IMR-90 (cell line): ENCODE measurements around the gene GABRB1. TPM values are rescaled to one million over a fixed set of nuclear protein-coding genes. Genes with fewer than 3 reads are reported as not detected.

Source experiments
- ATAC-seq: fragments of 200-7000 bp; cut with Tn5 transposase; 2 replicates; pipeline ENCODE4 v1.9.1; 2020; ENCODE audit warnings: low read depth, mild to moderate bottlenecking, moderate library complexity
- BruUV-seq: library from RNA; stranded (reverse); fragments of 400-500 nt; replicated peaks from 2 replicates; lab custom pipeline; 2021; lab: Mats Ljungman, UMichigan
- CTCF ChIA-PET: fragments of 300-600 bp; formaldehyde crosslinking; extraction: SDS; loops from one replicate; lab custom pipeline; 2021; ENCODE audit warnings: antibody characterized with exemption; lab: Yijun Ruan, JAX
- POLR2A ChIA-PET: fragments of 300-600 bp; sonication (Branson Sonifier 250); formaldehyde crosslinking; loops from one replicate; lab custom pipeline; 2022; ENCODE audit warnings: antibody characterized with exemption; ENCODE audit not compliant: unreplicated experiment; lab: Charles Lee
- DNase-seq: peaks from one replicate; pipeline ENCODE4 v3.0.0; 2013
- H2AFZ ChIP-seq: replicated peaks from 2 replicates; pipeline ENCODE3; 2013; ENCODE audit warnings: low read length, mild to moderate bottlenecking; ENCODE audit not compliant: poor library complexity
- H2AK5ac ChIP-seq: 2 replicates; pipeline ENCODE4 v1.6.1; 2013; ENCODE audit warnings: low read depth, low read length, inconsistent platforms
- H2AK9ac ChIP-seq: replicated peaks from 2 replicates; pipeline ENCODE3; 2013; ENCODE audit warnings: mild to moderate bottlenecking, low read depth, low read length, moderate library complexity; ENCODE audit not compliant: poor library complexity
- H2BK120ac ChIP-seq: 2 replicates; pipeline ENCODE4 v1.6.1; 2013; ENCODE audit warnings: low read depth, low read length, inconsistent platforms
- H2BK15ac ChIP-seq: 3 replicates; pipeline ENCODE4 v1.6.1; 2013; ENCODE audit warnings: low read depth, low read length, inconsistent platforms
- H2BK20ac ChIP-seq: 2 replicates; pipeline ENCODE4 v1.6.1; 2013; ENCODE audit warnings: low read depth, mild to moderate bottlenecking, inconsistent platforms, low read length, moderate library complexity
- H2BK5ac ChIP-seq: 2 replicates; pipeline ENCODE4 v1.6.1; 2013; ENCODE audit warnings: mild to moderate bottlenecking, low read depth, low read length, inconsistent platforms; ENCODE audit not compliant: poor library complexity, severe bottlenecking
- H3K14ac ChIP-seq: replicated peaks from 2 replicates; pipeline ENCODE4 v1.6.1; 2013; ENCODE audit warnings: low read depth, low read length, inconsistent platforms
- H3K18ac ChIP-seq: 2 replicates; pipeline ENCODE4 v1.6.1; 2013; ENCODE audit warnings: low read depth, low read length, control low read depth
- H3K23ac ChIP-seq: 2 replicates; pipeline ENCODE4 v1.6.1; 2013; ENCODE audit warnings: low read depth, low read length, inconsistent platforms
- H3K27ac ChIP-seq: 2 replicates; pipeline ENCODE4 v1.5.1; 2013; ENCODE audit warnings: mild to moderate bottlenecking, control low read depth, low read length; ENCODE audit not compliant: insufficient read depth
- H3K27me3 ChIP-seq: 2 replicates; pipeline ENCODE4 v1.6.1; 2013; ENCODE audit warnings: low read length; ENCODE audit not compliant: control insufficient read depth, insufficient read depth
- H3K36me3 ChIP-seq: 2 replicates; pipeline ENCODE4 v1.6.1; 2013; ENCODE audit warnings: low read length, mixed read lengths; ENCODE audit not compliant: control insufficient read depth, insufficient read depth
- H3K4ac ChIP-seq: 2 replicates; pipeline ENCODE4 v1.6.1; 2013; ENCODE audit warnings: low read depth, low read length, inconsistent platforms
- H3K4me1 ChIP-seq: 2 replicates; pipeline ENCODE4 v1.6.1; 2013; ENCODE audit warnings: low read length, mixed read lengths; ENCODE audit not compliant: control insufficient read depth, insufficient read depth
- H3K4me2 ChIP-seq: 2 replicates; pipeline ENCODE4 v1.6.1; 2013; ENCODE audit warnings: low read depth, mild to moderate bottlenecking, control low read depth, low read length, moderate library complexity
- H3K4me3 ChIP-seq: 2 replicates; pipeline ENCODE4 v1.5.1; 2013; ENCODE audit warnings: low read depth, mild to moderate bottlenecking, control low read depth, low read length, moderate library complexity; ENCODE audit not compliant: insufficient read depth
- H3K56ac ChIP-seq: 2 replicates; pipeline ENCODE4 v1.6.1; 2013; ENCODE audit warnings: low read length, inconsistent platforms; ENCODE audit not compliant: insufficient read depth; ENCODE audit errors: extremely low read depth
- H3K79me1 ChIP-seq, 2 experiments: 2 replicates each; pipeline ENCODE4 v1.6.1; 2013; ENCODE audit warnings: low read length in 2 of 2, inconsistent platforms in 1 of 2, low read depth in 1 of 2
- H3K9ac ChIP-seq: 2 replicates; pipeline ENCODE4 v1.6.1; 2013; ENCODE audit warnings: low read depth, low read length, control low read depth
- H3K9me1 ChIP-seq: 2 replicates; pipeline ENCODE4 v1.6.1; 2013; ENCODE audit warnings: low read length, inconsistent platforms; ENCODE audit not compliant: insufficient read depth
- H3K9me3 ChIP-seq: 2 replicates; pipeline ENCODE4 v1.6.1; 2013; ENCODE audit warnings: low read length; ENCODE audit not compliant: control insufficient read depth, insufficient read depth
- H4K20me1 ChIP-seq: 2 replicates; pipeline ENCODE4 v1.6.1; 2013; ENCODE audit warnings: low read length, inconsistent platforms; ENCODE audit not compliant: insufficient read depth
- H4K5ac ChIP-seq: 2 replicates; pipeline ENCODE4 v1.6.1; 2013; ENCODE audit warnings: mild to moderate bottlenecking, low read depth, low read length, control low read depth
- H4K8ac ChIP-seq, 2 experiments: 2 replicates each; pipeline ENCODE4 v1.6.1; 2013; ENCODE audit warnings: low read depth in 2 of 2, low read length in 2 of 2, control low read depth in 1 of 2, inconsistent platforms in 1 of 2
- H4K91ac ChIP-seq: 2 replicates; pipeline ENCODE4 v1.6.1; 2013; ENCODE audit warnings: low read depth, low read length, inconsistent platforms; ENCODE audit not compliant: insufficient read depth
- CEBPB ChIP-seq: IDR thresholded peaks from 2 replicates; pipeline ENCODE4 v1.6.1; 2012; ENCODE audit warnings: low read depth, low read length, improper control_type of control experiment
- ELK1 ChIP-seq: fragments of 150-350 bp; IDR thresholded peaks from 2 replicates; pipeline ENCODE4 v1.6.1; 2016; ENCODE audit warnings: low read depth, mild to moderate bottlenecking, low read length, moderate library complexity, borderline replicate concordance
- FOS ChIP-seq: fragments of 150-350 bp; IDR thresholded peaks from 2 replicates; pipeline ENCODE4 v1.6.1; 2016; ENCODE audit warnings: low read depth, low read length
- MAFK ChIP-seq: IDR thresholded peaks from 2 replicates; pipeline ENCODE4 v1.6.1; 2012; ENCODE audit warnings: low read depth, low read length, improper control_type of control experiment
- MAZ ChIP-seq: IDR thresholded peaks from 2 replicates; pipeline ENCODE4 v1.6.1; 2012; ENCODE audit warnings: low read depth, mild to moderate bottlenecking, low read length, improper control_type of control experiment, moderate library complexity, borderline replicate concordance
- MXI1 ChIP-seq: IDR thresholded peaks from 2 replicates; pipeline ENCODE4 v1.6.1; 2012; ENCODE audit warnings: low read depth, mild to moderate bottlenecking, low read length, moderate library complexity, borderline replicate concordance
- NFE2L2 ChIP-seq: fragments of 150-350 bp; IDR thresholded peaks from 2 replicates; pipeline ENCODE4 v1.6.1; 2016; ENCODE audit warnings: low read depth, mild to moderate bottlenecking, low read length
- POLR2A ChIP-seq: IDR thresholded peaks from 2 replicates; pipeline ENCODE4 v1.6.1; 2012; ENCODE audit warnings: mild to moderate bottlenecking, low read depth, low read length
- RCOR1 ChIP-seq: IDR thresholded peaks from 2 replicates; pipeline ENCODE4 v1.6.1; 2012; ENCODE audit warnings: mild to moderate bottlenecking, low read length, improper control_type of control experiment; ENCODE audit not compliant: insufficient replicate concordance
- RFX5 ChIP-seq: IDR thresholded peaks from 2 replicates; pipeline ENCODE4 v1.8.0; 2012; ENCODE audit warnings: low read depth, mild to moderate bottlenecking, low read length, moderate library complexity
- WGBS, 2 experiments: methylation state at CpG; one replicate each; pipeline versions ENCODE4 v1.1.5 to v1.1.7; 2013; ENCODE audit warnings: missing lambda C conversion rate in 2 of 2; ENCODE audit not compliant: insufficient read length in 1 of 2; ENCODE audit errors: extremely low coverage in 2 of 2; 5-methylcytosine and 5-hydroxymethylcytosine counted together
- dilution Hi-C: fragments of 300-500 bp; cut with HindIII; formaldehyde crosslinking; loops from one replicate; pipeline ENCODE4 v1.14.3; 2018; ENCODE audit warnings: low sequenced_read_pairs; ENCODE audit not compliant: unreplicated experiment
- in situ Hi-C: fragments of 300-500 bp; cut with MboI; formaldehyde crosslinking; loops from 3 replicates; pipeline ENCODE4 v1.14.3; 2019; ENCODE audit warnings: low sequenced_read_pairs, inconsistent platforms, mixed read lengths
- intact Hi-C: fragments of 100-400 bp; cut with micrococcal nuclease; formaldehyde crosslinking; loops from 2 replicates; pipeline ENCODE4 v1.10.0; 2022
- polyA plus RNA-seq, 3 experiments: library from polyadenylated mRNA; depleted of rRNA; stranded (reverse); fragments of >200 nt; gene quantifications; 2 replicates each; pipeline ENCODE4 v1.2.3, GENCODE V29; 2012; ENCODE audit warnings: low replicate concordance in 1 of 3
- total RNA-seq: library from RNA; depleted of rRNA; stranded (reverse); fragments of >200 nt; gene quantifications from 2 replicates; pipeline ENCODE4 v1.2.3, GENCODE V29; 2012
- TF ChIP-seq, protein P1 (sequence below): conservative IDR thresholded peaks from 2 replicates; pipeline ENCODE4 v1.5.1; 2012; ENCODE audit warnings: mild to moderate bottlenecking, low read depth, low read length, improper control_type of control experiment

Gene GABRB1
- total and polyA plus RNA-seq, 2 of the 4 experiments (the other 2 are of a cell fraction): 4.7 to 16.1 TPM

DNA sequence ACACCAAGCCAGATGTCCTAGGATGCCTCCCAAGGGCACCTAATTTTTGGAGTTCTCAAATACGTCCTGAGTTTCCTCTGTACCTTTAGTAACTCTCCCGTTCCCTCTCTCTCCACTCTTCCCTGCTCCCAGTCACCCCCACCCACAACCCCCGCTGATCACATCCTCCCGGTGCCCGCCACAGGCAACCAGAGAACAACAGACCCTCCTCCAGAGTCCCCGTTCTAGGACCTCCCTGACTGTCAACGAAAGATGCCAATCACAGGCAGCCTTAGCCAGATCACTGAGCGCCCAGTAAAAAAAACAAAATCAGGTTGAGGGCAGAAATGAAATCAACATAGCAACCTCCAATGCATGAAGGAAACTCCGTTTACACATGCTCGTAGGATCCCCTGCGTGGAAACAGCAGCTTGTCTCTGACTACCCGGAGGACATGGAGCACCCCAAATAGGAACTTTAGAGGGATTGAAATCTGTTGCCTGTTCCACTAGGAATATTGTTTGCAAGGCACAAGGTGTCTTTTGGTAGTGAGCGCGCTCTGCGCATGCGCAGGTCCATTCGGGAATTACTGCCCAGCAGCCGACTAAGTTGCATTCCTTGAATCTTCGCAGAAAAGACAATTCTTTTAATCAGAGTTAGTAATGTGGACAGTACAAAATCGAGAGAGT is at the start of gene GABRB1 (continued):
- TF ChIP-seq, protein P1, sequence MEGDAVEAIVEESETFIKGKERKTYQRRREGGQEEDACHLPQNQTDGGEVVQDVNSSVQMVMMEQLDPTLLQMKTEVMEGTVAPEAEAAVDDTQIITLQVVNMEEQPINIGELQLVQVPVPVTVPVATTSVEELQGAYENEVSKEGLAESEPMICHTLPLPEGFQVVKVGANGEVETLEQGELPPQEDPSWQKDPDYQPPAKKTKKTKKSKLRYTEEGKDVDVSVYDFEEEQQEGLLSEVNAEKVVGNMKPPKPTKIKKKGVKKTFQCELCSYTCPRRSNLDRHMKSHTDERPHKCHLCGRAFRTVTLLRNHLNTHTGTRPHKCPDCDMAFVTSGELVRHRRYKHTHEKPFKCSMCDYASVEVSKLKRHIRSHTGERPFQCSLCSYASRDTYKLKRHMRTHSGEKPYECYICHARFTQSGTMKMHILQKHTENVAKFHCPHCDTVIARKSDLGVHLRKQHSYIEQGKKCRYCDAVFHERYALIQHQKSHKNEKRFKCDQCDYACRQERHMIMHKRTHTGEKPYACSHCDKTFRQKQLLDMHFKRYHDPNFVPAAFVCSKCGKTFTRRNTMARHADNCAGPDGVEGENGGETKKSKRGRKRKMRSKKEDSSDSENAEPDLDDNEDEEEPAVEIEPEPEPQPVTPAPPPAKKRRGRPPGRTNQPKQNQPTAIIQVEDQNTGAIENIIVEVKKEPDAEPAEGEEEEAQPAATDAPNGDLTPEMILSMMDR: no peak
- no peak for TF ChIP-seq CEBPB
- TF ChIP-seq POLR2A: no peak
- no peak for TF ChIP-seq MAFK
- no peak for TF ChIP-seq NFE2L2

DNA sequence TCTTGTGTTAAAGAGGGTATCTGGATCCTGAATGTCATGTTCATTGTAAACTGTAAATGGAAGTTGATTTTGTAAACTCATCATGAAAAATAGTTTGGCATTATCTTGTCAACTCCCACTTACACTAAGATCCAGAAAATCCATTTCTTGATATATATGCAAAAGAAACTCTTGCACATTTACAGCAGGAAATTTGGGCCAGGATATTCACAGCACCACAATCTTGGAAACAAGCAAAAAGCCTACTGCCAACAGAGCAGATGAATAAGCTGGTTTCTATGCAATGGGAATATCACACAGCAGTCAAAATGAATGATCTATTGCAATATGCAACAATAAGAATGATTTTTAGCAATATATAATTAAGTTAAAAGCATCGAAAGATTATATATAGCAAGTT is 46.6 kb upstream of the GABRB1 start:
- Histone ChIP-seq H3K56ac (no peak overlapping the region), H3K79me1 (no peaks in the 10 kb centered on the region), H3K27me3 (peaks cover 11% of the 10 kb centered on the region), H3K4me1 (no peaks in the 10 kb centered on the region), H2BK5ac (no peak overlapping the region), H2AFZ (no peak overlapping the region), H4K20me1 (no peaks in the 10 kb centered on the region), H3K4me3 (no peak overlapping the region), H2BK15ac (no peak overlapping the region), H2BK20ac (no peak overlapping the region), H2BK120ac (no peak overlapping the region), H2AK5ac (no peak overlapping the region), H3K23ac (no peak overlapping the region), H3K36me3 (no peaks in the 10 kb centered on the region), H4K5ac (no peak overlapping the region), H3K14ac (no peak overlapping the region), H3K4me2 (no peak overlapping the region), H3K9ac (no peak overlapping the region), H4K91ac (no peak overlapping the region), H2AK9ac (no peak overlapping the region), H3K9me3 (no peaks in the 10 kb centered on the region), H3K9me1 (no peaks in the 10 kb centered on the region), H3K18ac (no peak overlapping the region), H3K4ac (no peak overlapping the region), H3K27ac (no peak overlapping the region), H4K8ac (no peak overlapping the region)
- no CpG with 5 or more reads among the region's 1 CpG for WGBS, 2 experiments
- in situ Hi-C loops: no loop called here
- no peak for ATAC-seq
- intact Hi-C loops: no loop called here
- dilution Hi-C loops: no loop called here
- ChIA-PET CTCF (no interaction called here), POLR2A (no interaction called here)
- no TSS peak for BruUV-seq
- TF ChIP-seq MAFK (no peak), ELK1 (no peak), MXI1 (no peak), RCOR1 (no peak), FOS (no peak), RFX5 (no peak), CEBPB (no peak), POLR2A (no peak), MAZ (no peak)
- TF ChIP-seq, protein P1: no peak
- DNase-seq: no peak
